Measurements from ENCODE around the gene KMT2B.

- TF ChIP-seq, protein P1, sequence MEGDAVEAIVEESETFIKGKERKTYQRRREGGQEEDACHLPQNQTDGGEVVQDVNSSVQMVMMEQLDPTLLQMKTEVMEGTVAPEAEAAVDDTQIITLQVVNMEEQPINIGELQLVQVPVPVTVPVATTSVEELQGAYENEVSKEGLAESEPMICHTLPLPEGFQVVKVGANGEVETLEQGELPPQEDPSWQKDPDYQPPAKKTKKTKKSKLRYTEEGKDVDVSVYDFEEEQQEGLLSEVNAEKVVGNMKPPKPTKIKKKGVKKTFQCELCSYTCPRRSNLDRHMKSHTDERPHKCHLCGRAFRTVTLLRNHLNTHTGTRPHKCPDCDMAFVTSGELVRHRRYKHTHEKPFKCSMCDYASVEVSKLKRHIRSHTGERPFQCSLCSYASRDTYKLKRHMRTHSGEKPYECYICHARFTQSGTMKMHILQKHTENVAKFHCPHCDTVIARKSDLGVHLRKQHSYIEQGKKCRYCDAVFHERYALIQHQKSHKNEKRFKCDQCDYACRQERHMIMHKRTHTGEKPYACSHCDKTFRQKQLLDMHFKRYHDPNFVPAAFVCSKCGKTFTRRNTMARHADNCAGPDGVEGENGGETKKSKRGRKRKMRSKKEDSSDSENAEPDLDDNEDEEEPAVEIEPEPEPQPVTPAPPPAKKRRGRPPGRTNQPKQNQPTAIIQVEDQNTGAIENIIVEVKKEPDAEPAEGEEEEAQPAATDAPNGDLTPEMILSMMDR (conservative IDR thresholded peaks at IDR 0.05; ENCODE audit: low read depth, low read length) = peak; percentile 39; the same call in 1 of the 2 replicates
- TF ChIP-seq EZH2 (IDR thresholded peaks at IDR 0.05; ENCODE audit: low read length, unreplicated experiment) = no peak
Observed at GRCh38 chr19:35744430-35745327, 26.9 kb downstream of the KMT2B start.

Data from PC-3 (cell line).